OCI-LY1 (cell line): ENCODE measurements around the gene SHC3.

Experiments
- H2AFZ ChIP-seq: fragments of 200-600 bp; sonication (generic), shearing (Covaris generic); 2 replicates; pipeline ENCODE4 v1.6.0; 2014; ENCODE audit warnings: antibody characterized with exemption, mild to moderate bottlenecking, low read length
- H3F3A ChIP-seq: fragments of 200-600 bp; sonication (generic), shearing (Covaris generic); 2 replicates; pipeline ENCODE4 v1.6.0; 2014; ENCODE audit warnings: mild to moderate bottlenecking, antibody characterized with exemption, low read length, moderate library complexity; ENCODE audit not compliant: insufficient read depth
- H3K27ac ChIP-seq: fragments of 200-600 bp; sonication (generic); 2 replicates; pipeline ENCODE4 v1.5.1; 2014; ENCODE audit warnings: low read length, mixed run types, mild to moderate bottlenecking, low read depth; ENCODE audit not compliant: poor library complexity, severe bottlenecking
- H3K27me3 ChIP-seq: fragments of 200-600 bp; sonication (generic); 2 replicates; pipeline ENCODE4 v1.6.0; 2014; ENCODE audit warnings: antibody characterized with exemption, mild to moderate bottlenecking, low read length, moderate library complexity; ENCODE audit not compliant: insufficient read depth
- H3K36me3 ChIP-seq: fragments of 200-600 bp; sonication (generic); 2 replicates; pipeline ENCODE4 v1.6.1; 2014; ENCODE audit warnings: mild to moderate bottlenecking, antibody characterized with exemption, low read length, moderate library complexity, mixed read lengths; ENCODE audit not compliant: insufficient read depth
- H3K4me1 ChIP-seq: fragments of 200-600 bp; sonication (generic); 2 replicates; pipeline ENCODE4 v1.5.1; 2014; ENCODE audit warnings: mild to moderate bottlenecking, low read length, moderate library complexity; ENCODE audit not compliant: insufficient read depth, severe bottlenecking
- H3K4me2 ChIP-seq: fragments of 200-600 bp; sonication (generic), shearing (Covaris generic); 2 replicates; pipeline ENCODE4 v1.6.1; 2014; ENCODE audit warnings: low read length
- H3K4me3 ChIP-seq: fragments of 200-600 bp; sonication (generic); 2 replicates; pipeline ENCODE4 v1.5.1; 2014; ENCODE audit warnings: low read length, low read depth, mild to moderate bottlenecking, mixed read lengths; ENCODE audit not compliant: poor library complexity, severe bottlenecking
- H3K79me2 ChIP-seq: fragments of 200-600 bp; shearing (Covaris generic); 2 replicates; pipeline ENCODE4 v1.6.1; 2016; ENCODE audit warnings: mixed run types, low read length, mixed read lengths; ENCODE audit not compliant: insufficient read depth
- H3K9ac ChIP-seq: fragments of 200-600 bp; sonication (generic), shearing (Covaris generic); 2 replicates; pipeline ENCODE4 v1.6.1; 2014; ENCODE audit warnings: mild to moderate bottlenecking, low read length, mixed read lengths
- H3K9me2 ChIP-seq: fragments of 200-600 bp; sonication (generic), shearing (Covaris generic); 2 replicates; pipeline ENCODE4 v1.6.1; 2014; ENCODE audit warnings: low read depth, mild to moderate bottlenecking, low read length, mixed read lengths
- H3K9me3 ChIP-seq: fragments of 200-600 bp; shearing (Covaris generic); 2 replicates; pipeline ENCODE4 v1.6.1; 2014; ENCODE audit warnings: low read length, mixed read lengths
- H4K20me1 ChIP-seq: fragments of 200-600 bp; sonication (generic), shearing (Covaris generic); 2 replicates; pipeline ENCODE4 v1.6.0; 2016; ENCODE audit warnings: mild to moderate bottlenecking, low read length; ENCODE audit not compliant: insufficient read depth
- CTCF ChIP-seq: fragments of 200-600 bp; sonication (generic), shearing (Covaris generic); IDR thresholded peaks from 2 replicates; pipeline ENCODE4 v1.5.1; 2017; ENCODE audit warnings: mild to moderate bottlenecking, antibody characterized with exemption, low read length, moderate library complexity, mixed read lengths
- EZH2 ChIP-seq: fragments of 200-600 bp; sonication (generic), shearing (Covaris generic); IDR thresholded peaks from 2 replicates; pipeline ENCODE4 v1.8.0; 2017; ENCODE audit warnings: borderline replicate concordance, mixed run types, mild to moderate bottlenecking, antibody characterized with exemption, low read length, moderate library complexity, mixed read lengths

Gene SHC3

GRCh38 chr9:89183146-89183545 lies 4.5 kb upstream of the SHC3 start:
- Histone ChIP-seq H3K4me3 (no peak overlapping the region), H3K27me3 (no peaks in the 10 kb centered on the region; the same call in 1 of the 2 replicates), H3K27ac (no peak overlapping the region), H3K79me2 (no peaks in the 10 kb centered on the region), H2AFZ (no peak overlapping the region), H3K9me2 (no peaks in the 10 kb centered on the region), H3K36me3 (no peaks in the 10 kb centered on the region), H3K4me1 (no peaks in the 10 kb centered on the region), H3K9me3 (no peaks in the 10 kb centered on the region), H3K9ac (no peak overlapping the region), H4K20me1 (no peaks in the 10 kb centered on the region), H3F3A (no peaks in the 10 kb centered on the region), H3K4me2 (no peak overlapping the region)
- no peak for TF ChIP-seq CTCF
- TF ChIP-seq EZH2 = no peak

- no peaks in the 10 kb centered on the region; the same call in 1 of the 2 replicates for H3K27me3 ChIP-seq
- H4K20me1 ChIP-seq = no peaks in the 10 kb centered on the region
- H3K79me2 ChIP-seq = no peaks in the 10 kb centered on the region
- H3K4me2 ChIP-seq = no peak overlapping the region
- H3K9ac ChIP-seq = no peak overlapping the region
- H3K27ac ChIP-seq = no peak overlapping the region
- H3K9me3 ChIP-seq = no peaks in the 10 kb centered on the region
- H3K4me1 ChIP-seq = no peaks in the 10 kb centered on the region
- H2AFZ ChIP-seq = no peak overlapping the region
- no peaks in the 10 kb centered on the region for H3F3A ChIP-seq
- no peaks in the 10 kb centered on the region for H3K36me3 ChIP-seq
- H3K9me2 ChIP-seq = no peaks in the 10 kb centered on the region
- H3K4me3 ChIP-seq = no peak overlapping the region
- TF ChIP-seq CTCF = no peak
- no peak for TF ChIP-seq EZH2
These were observed 3.8 kb upstream of the SHC3 start for GRCh38 chr9:89182369-89182768.

GRCh38 chr9:89179895-89180734 lies 1.5 kb upstream of the SHC3 start:
- H3K27ac ChIP-seq = no peak overlapping the region
- no peaks in the 10 kb centered on the region for H4K20me1 ChIP-seq
- H2AFZ ChIP-seq = no peak overlapping the region
- no peak overlapping the region for H3K4me2 ChIP-seq
- no peak overlapping the region for H3K9ac ChIP-seq
- H3K36me3 ChIP-seq = no peaks in the 10 kb centered on the region
- H3K79me2 ChIP-seq = no peaks in the 10 kb centered on the region
- H3K4me1 ChIP-seq = no peaks in the 10 kb centered on the region
- TF ChIP-seq CTCF (no peak), EZH2 (no peak)
- H3K9me3 ChIP-seq = no peaks in the 10 kb centered on the region
- no peak overlapping the region for H3K4me3 ChIP-seq
- H3K27me3 ChIP-seq = no peaks in the 10 kb centered on the region; the same call in 1 of the 2 replicates
- H3K9me2 ChIP-seq = no peaks in the 10 kb centered on the region
- no peaks in the 10 kb centered on the region for H3F3A ChIP-seq
